Skin of body (tissue), 2 donors: ENCODE data around the gene CLEC20A. TPM values are rescaled to one million over a fixed set of nuclear protein-coding genes. Genes with fewer than 3 reads are reported as not detected.

Experiments
- DNase-seq: peaks from one replicate; lab custom pipeline; 2025; lab: John Stamatoyannopoulos, UW
- total RNA-seq: library from RNA; depleted of rRNA; stranded (reverse); fragments of >200 nt; gene quantifications from one replicate; pipeline ENCODE4 v1.2.3, GENCODE V29; 2014

CLEC20A gene
- total RNA-seq, 1 donor from 2014 or later: not detected

DNA sequence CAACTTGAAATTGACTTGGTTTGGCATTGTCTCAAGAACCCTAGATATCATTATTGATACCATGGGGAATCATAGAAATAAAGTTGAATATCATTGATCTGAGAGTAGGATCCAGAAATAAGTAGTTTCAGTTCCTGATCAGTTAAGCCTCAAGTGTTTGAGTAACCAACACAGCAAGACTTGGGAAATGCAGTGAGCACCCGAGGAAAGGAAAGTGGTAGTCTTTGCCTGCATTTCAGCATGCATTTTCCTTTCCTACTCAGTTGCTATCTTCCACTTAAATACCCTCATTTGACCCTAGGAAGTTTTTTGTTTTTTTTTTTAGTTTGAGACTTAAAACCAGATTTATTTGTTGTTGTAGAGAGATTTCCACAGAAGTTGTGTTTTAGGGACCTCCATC, 18.9 kb downstream of the CLEC20A start:
- no peak for DNase-seq

DNA sequence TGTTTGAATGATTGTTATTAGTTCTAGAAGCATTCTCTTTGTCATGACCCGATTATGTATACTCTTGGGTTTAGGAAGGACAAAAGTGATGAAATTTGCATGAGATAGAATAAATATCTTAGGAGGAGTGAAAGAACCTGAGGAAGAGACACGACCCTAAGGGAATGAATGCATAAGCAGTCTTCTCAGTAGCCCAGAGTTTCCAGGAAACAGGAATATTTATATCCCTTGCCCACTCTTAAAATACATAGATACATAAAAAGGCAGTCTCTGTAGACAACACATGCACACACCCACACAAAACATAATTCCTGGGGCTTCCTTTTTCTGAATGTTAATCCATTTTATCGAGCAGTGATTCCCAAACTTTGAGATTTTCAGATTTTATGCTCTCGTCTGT, 19.4 kb downstream of the CLEC20A start:
- no peak for DNase-seq

DNA sequence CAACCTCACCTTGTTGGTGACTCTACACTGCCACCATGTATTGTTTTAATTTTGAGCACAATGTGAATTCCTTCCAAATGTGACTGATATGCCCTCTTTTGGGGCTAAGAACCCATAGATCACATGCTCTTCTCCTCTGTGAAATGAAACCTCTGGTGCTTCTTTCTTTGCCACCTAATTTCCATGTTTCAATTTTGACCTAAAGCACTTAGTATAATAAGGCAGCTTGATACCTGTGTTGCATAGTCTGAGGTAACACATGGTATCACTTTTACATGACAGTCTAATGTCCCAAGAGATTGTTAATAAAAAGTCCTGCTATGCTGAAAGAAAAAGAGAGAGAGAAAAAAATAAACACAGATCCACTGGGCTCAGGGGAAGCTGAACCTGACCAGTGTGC, 24.2 kb downstream of the CLEC20A start:
- no peak for DNase-seq

DNA sequence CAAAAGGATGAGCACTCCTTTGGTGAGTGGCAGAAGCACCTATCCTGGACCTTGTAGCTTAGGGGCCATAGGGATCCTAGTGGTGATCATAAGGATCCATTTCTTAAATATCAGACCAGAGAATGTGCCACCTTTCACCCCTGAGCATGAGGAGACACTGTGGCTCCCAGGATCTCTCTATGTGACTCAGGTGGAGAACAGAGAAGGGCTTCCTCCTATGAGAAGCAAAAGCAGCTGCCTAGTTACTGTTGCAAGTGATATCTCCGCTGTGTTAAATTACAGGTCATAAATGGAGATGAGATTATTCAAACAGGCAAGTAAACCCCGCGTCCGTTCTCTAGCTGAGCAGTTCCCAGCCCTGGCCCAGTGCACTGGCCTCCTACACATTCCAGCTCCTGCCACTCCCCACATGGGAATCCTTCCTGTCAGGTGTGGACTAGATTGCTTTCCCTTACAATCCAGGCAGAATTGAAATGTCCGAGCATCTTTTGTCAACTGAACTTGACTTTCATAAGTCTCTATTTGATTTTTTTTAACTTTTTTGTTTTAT, 26.3 kb downstream of the CLEC20A start:
- no peak for DNase-seq

DNA sequence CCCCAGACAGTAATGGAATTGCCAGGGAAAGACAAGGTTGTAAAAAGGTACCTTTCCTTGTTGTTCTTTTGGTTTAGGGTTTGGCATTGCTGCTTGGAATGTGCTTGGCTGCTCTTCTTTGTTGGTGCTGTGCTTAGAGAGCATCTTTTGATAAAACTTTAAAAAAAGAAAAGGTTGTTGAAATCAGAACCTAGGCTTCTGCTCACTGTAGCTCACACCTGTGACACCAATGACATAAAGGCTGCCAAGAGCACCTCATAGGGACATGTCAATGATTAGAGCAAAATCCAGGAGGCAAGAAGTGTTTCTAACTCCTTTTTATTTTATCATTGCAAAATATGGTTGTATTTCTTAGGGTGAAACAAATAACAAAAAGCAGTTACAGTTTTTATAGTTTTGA, 28.9 kb downstream of the CLEC20A start:
- DNase-seq: no peak

DNA sequence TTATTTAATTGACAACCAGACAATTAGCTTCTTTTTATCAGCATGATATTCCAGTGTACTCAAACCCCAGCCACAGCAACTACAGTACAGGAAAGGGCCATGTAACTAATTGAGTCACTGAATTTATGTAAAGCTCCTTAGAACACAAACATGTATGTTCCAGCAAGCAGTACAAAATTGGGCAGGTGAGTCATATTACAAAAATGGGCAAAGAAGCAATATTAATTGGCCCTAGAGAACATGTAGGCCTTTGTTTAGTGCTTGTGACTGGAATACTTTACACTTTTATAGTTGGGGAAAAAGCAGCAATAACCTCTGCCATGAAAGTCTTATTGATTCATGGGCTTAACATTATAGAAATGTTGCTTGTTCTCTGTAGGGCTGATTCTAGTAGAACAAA, 31.8 kb downstream of the CLEC20A start:
- no peak for DNase-seq

DNA sequence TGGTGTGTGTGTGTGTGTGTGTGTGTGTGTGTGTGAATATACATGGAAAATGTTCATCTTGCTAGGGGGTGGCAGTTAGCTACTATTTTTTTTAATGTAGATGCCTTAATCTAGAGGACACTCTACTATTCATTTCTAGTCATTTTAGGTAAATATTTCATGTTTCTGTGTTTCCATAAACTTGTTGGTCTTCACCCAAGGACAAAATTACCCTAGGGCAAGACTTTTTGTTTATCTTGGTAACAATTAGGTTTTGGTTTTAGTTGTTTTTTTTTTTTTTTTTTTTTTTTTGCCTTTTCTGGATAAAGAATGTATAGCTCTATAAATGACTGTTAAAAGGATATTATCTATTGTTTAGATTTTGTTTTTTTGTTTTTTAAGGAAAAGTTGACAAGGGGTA, 32.2 kb downstream of the CLEC20A start:
- no peak for DNase-seq

DNA sequence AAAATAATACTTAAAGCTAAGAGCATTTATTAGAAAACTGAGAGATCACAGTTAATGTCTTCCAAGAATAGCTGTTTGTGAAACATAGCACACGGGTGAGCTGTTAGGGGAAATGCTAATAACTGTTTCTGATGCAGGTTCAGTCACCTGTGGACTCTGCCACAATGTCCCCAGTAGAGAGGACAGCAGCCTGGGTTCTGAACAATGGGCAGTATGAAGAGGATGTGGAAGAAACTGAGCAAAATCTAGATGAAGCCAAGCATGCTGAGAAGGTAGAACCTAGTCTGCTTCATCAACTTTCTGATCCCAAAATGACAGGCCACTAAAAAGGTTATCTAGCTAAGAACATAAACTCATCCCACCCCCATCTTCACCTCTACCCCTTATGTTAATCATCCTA, 32.6 kb downstream of the CLEC20A start:
- no peak for DNase-seq

DNA sequence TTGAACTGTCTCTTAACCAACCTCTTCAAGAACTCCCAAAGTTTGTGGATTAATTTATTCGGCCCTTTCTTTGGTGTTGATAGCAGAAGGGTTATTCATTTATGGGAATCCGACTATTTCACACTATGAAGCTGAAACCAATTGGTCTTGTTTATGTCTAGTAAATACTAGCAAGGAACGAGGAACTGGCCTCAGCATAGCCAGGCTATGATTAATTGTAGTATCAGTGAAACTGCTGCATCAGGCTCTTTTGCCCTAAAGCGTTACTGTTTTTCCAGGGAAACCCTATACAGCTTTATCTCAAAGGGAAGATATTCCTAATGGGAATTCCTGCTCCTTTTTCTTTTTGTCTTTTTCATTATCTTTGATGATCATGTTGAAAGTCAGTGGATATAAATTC, 35.1 kb downstream of the CLEC20A start:
- no peak for DNase-seq

DNA sequence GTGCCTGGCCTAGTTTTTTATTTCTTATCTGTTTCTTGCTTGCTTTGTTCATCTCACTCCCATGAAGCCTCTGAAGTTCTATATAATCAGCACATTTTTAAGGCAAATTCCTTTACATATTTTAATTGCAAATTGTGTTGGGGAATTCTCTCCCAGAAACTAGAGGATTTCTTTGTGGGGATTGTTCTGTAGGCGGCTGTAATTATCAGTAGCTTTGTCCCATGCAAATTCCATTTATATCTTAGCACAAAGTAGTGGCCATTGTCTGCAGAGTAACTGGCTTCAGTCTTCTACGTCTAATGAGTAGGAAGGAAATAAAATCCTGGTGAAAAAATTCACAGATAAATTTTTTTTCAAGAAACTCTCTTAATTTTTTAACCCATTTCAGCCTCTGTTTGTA, 35.7 kb downstream of the CLEC20A start:
- DNase-seq: no peak

DNA sequence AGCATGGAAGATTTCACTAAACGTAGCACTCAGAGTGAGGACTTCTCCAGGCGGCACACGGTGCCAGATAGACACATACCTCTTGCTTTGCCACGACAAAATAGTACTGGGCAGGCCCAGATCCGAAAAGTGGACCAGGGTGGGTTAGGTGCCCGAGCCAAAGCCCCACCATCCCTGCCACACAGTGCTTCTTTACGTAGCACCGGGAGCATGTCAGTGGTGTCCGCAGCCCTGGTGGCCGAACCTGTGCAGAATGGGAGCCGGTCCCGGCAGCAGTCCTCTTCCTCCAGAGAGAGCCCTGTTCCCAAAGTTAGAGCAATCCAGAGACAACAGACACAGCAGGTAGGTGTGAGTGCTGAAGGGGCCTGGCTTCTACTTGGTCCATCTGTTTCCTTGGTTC, 38.6 kb downstream of the CLEC20A start:
- no peak for DNase-seq

DNA sequence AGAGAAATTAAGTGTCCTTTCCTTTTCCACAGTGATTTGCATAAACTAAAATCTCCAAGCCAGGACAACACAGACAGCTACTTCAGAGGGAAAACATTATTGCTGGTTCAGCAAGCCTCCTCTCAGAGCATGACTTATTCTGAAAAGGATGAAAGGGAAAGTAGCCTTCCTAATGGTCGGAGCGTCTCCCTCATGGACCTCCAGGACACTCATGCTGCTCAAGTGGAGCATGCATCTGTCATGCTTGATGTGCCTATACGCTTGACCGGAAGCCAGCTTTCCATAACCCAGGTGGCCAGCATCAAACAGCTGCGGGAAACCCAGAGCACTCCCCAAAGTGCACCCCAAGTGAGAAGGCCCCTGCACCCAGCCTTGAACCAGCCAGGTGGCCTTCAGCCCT, 39.1 kb downstream of the CLEC20A start:
- DNase-seq: no peak

DNA sequence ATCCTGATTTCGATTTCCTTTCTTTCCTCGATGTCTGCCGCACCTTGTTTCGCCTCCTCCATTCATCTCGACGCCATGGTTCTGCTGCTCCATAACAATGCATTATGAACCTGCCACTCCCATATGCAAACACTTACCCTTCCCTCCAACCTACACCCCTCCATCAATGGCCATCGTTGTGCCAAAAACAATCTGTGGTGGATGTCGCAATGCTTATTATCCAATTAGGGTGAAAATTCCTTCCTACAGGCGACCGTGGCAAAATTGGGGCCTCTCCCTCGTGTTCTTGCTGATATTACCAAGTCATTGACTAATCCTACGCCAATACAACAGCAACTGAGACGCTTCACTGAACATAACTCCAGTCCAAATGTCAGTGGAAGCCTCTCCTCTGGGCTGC, 40.3 kb downstream of the CLEC20A start:
- DNase-seq: no peak

DNA sequence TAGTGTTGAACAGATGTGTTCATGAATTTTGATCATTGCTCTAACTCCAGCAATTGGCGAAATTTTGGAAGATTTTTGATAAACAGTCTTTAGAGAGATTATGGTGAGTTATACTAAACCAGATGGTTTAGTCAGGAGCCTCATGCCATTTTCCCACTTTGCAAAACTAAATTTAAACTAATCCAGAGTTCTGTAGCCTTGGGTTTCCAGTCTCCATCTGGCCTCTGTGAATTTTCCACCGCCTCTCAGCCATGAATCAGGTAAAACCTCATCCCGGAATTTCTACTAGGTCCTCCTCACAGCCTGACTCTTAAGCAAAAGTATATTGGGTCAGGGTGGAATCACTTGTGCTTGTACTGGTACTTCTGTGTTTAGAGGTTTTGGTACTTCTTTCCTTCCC, 44.8 kb downstream of the CLEC20A start:
- DNase-seq: no peak

DNA sequence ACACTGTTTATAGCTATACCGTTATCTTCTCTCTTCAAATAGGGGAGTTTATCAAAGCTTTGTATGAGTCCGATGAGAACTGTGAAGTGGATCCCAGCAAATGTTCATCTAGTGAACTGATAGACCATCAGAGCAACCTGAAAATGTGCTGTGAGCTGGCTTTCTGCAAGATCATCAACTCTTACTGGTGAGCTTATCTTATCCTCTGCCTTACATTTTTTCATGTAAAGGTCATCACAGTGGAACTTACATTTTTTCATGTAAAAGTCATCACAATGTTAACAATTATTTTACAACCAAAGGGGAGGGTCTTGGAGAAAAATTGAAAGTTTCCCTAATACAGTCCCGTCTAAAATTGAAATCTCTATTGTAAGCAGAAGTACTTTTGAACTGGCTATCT, 45.2 kb downstream of the CLEC20A start:
- no peak for DNase-seq

DNA sequence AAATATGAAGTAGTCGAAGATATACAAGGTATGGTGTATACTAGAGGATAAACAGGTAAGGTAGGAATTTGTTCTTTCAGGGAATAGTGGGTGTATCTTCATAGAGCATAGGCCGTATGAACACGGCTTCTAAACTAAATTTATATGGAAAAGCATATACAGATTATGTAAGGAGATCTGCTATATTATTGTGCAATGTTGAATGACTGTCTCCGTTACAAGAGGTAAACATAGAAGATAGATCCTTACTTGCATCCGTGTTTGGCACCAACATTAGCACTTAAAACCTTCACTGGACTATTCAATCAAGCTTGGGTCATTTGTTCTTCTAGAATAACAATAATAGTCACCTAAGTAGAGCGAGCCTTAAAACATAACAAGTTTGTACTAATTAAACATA, 45.9 kb downstream of the CLEC20A start:
- no peak for DNase-seq

DNA sequence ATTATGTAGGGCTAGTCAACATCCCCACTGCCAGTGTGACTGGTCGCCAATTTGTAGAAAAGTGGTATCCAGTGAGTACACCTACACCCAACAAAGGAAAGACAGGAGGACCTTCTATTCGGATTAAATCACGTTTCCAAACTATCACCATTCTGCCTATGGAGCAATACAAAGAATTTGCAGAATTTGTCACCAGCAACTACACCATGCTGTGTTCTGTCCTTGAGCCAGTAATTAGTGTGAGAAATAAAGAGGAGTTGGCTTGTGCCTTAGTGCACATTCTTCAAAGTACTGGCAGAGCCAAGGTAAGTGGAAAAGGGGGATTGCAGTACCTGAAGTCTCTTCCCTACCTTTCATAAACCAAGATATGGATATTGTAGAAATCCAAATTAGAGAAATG, 53.8 kb downstream of the CLEC20A start:
- DNase-seq: no peak

DNA sequence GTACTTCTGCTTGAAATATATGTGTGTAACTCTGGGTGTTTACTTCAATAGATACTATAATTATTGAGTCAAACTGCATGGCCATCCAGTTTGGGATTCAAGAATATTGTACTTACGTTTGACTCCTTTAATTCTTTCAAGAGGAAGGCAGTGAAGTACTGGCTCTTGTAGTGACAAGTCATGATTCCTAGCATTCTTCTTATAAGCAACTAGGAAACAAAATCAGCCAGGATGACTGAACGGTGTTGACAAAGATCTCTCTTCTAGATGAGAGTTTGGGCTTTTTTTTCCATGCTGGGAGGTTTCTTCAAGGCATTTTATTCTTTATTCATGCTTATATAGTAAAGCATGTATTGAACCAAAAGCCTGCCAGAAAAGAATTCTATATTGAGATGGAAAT, 58.3 kb downstream of the CLEC20A start:
- no peak for DNase-seq

DNA sequence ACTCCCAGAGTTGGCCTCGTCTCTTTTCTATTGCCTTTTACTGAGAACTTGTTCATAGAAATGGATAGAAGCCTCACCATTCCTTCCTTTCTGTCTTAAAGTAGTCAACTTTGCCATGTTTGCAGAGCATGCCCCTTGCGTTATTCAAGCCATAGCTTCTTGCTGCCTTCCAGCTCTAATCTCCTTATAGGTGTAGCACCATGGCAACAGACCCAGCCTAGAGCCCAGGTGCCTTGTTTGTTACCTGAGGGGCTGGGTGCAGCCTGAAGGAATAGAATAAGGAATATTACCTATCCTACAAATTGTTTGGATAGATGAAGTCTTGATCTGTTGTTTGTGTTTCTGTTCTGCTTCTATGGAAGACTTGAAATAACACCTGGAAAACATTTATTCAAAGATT, 59.9 kb downstream of the CLEC20A start:
- DNase-seq: no peak

DNA sequence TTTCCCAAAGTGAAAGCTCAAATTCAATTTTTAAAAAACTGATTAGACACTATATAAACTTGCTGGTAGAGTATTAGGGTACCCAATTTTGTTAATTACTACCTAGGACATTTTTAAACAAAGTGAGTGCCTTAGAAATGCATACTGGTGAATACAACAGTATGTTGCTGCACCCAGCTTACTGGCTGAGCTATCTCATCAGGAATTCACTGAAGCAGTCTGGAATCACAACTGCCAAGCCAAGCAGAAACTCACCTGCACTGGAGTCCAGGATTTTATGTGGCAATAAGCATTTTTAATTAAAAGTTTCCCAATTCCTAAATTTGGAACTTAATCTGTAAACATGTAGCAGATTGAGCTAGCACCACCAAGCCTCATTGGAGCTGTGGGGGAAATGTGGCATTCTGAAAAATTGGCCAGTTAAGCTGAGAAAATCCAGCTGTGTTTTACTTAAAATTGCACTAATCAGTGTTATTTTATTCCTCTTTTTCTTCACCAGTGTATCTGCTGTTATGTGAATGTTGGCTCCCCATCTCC, 61.8 kb downstream of the CLEC20A start:
- DNase-seq: no peak

DNA sequence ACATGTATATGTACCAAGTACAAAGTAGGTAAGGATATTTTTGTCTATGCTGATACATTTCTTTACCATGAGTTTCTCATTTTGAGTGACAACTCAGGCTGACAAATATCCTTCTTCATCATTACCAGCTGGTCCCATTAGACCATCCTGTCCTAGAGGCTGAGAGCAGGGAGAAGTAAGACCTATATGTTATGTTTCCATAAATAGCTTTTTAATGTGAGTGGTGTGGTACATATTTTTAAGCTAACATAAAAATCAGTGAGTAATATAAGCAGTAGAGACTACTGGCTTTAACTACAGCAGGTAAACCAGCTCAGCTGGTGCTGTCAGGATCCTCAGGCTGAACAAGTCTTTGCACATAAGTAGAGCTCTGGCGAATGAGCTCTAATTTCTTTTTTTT, 62.4 kb downstream of the CLEC20A start:
- no peak for DNase-seq
